Esophagus squamous epithelium (tissue), 4 donors: ENCODE results near the gene CYP2W1.

ENCODE experiments used
- POLR2A ChIP-seq, 4 donors: fragments of 450-650 bp; IDR thresholded peaks; one replicate each; pipeline ENCODE4 v1.6.1; 2017; ENCODE audit warnings: antibody characterized with exemption in 4 of 4, mild to moderate bottlenecking in 4 of 4, moderate library complexity in 3 of 4
- TF ChIP-seq, protein P1 (sequence below), 6 experiments: fragments of 450-650 bp in 4 of 6; fragments of 200-600 bp in 2 of 6; sonication (generic) in 2 of 6; IDR thresholded peaks; one replicate each; pipeline ENCODE4 v1.5.1; 2016 to 2019; ENCODE audit warnings: antibody characterized with exemption in 6 of 6, mild to moderate bottlenecking in 4 of 6, moderate library complexity in 4 of 6

DNA sequence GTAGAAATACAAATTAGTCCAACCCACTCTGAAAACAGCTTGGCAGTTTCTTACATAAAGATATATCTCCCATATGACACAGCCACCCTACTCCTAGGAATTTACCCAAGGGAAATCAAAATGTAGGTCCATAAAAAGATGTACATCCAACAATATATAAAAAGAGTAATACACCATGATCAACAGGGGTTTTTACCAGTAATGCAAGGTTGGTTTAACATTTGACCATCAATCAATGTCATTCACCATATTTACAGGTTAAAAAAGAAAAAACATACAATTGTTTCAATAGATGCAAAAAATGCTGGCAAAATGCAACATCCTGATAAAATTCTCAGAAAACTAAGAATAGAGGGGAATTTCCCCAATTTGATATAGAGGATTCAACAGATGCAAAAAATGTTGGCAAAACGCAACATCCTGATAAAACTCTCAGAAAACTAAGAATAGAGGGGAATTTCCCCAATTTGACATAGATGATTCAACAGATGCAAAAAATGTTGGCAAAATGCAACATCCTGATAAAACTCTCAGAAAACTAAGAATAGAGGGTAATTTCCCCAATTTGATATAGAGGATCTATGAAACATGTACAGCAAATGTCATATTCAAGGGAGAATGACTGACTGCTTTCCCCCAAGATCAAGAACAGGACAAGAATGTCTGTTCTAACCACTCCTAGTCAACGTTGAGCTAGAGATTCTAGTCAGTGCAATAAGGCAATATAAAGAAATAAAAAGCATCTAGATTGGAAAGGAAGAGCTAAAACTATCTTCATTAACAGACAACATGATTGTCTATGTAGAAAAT is 42.2 kb upstream of the CYP2W1 start:
- TF ChIP-seq, protein P1, sequence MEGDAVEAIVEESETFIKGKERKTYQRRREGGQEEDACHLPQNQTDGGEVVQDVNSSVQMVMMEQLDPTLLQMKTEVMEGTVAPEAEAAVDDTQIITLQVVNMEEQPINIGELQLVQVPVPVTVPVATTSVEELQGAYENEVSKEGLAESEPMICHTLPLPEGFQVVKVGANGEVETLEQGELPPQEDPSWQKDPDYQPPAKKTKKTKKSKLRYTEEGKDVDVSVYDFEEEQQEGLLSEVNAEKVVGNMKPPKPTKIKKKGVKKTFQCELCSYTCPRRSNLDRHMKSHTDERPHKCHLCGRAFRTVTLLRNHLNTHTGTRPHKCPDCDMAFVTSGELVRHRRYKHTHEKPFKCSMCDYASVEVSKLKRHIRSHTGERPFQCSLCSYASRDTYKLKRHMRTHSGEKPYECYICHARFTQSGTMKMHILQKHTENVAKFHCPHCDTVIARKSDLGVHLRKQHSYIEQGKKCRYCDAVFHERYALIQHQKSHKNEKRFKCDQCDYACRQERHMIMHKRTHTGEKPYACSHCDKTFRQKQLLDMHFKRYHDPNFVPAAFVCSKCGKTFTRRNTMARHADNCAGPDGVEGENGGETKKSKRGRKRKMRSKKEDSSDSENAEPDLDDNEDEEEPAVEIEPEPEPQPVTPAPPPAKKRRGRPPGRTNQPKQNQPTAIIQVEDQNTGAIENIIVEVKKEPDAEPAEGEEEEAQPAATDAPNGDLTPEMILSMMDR (IDR thresholded peaks at IDR 0.05), result no peak
- no peak for TF ChIP-seq POLR2A (IDR thresholded peaks at IDR 0.05)
